HEK293 (cell line): ENCODE results near the gene AURKAIP1.

Experiments used
- CTCF ChIA-PET: fragments of 350-600 bp; formaldehyde crosslinking; extraction: SDS; loops from one replicate; lab custom pipeline; 2021; ENCODE audit warnings: antibody characterized with exemption; lab: Yijun Ruan, JAX
- POLR2A ChIA-PET: fragments of 300-600 bp; formaldehyde crosslinking; extraction: SDS; loops from one replicate; lab custom pipeline; 2020; ENCODE audit warnings: antibody characterized with exemption, inconsistent platforms; lab: Yijun Ruan, JAX
- H3K27ac ChIP-seq: fragments of 200-500 bp; sonication (Bioruptor generic); 2 replicates; pipeline ENCODE4 v1.5.1; 2014; ENCODE audit warnings: low read depth, low read length, control low read depth, inconsistent platforms; ENCODE audit errors: extremely low read depth
- H3K36me3 ChIP-seq, 2 experiments: fragments of 200-500 bp in 1 of 2; sonication (Bioruptor generic) in 1 of 2; 1 replicate in 1 of 2; 2 replicates in 1 of 2; pipeline ENCODE4 v1.5.1; 2014 to 2017; ENCODE audit warnings: inconsistent platforms in 2 of 2, low read length in 2 of 2; ENCODE audit not compliant: control insufficient read depth in 2 of 2, insufficient read depth in 1 of 2
- H3K4me1 ChIP-seq: fragments of 200-500 bp; sonication (Bioruptor generic); 2 replicates; pipeline ENCODE4 v1.5.1; 2014; ENCODE audit warnings: mild to moderate bottlenecking, low read length, inconsistent platforms; ENCODE audit not compliant: control insufficient read depth, insufficient read depth
- H3K4me3 ChIP-seq: 2 replicates; pipeline ENCODE4 v1.5.1; 2011; ENCODE audit warnings: low read depth, mild to moderate bottlenecking, control low read depth, low read length, moderate library complexity
- H3K9me3 ChIP-seq: fragments of 200-500 bp; sonication (Bioruptor generic); 2 replicates; pipeline ENCODE4 v1.5.1; 2014; ENCODE audit warnings: low read depth, low read length, inconsistent platforms; ENCODE audit not compliant: control insufficient read depth, insufficient read depth
- BCL11A ChIP-seq: fragments of 450-650 bp; formaldehyde crosslinking; IDR thresholded peaks from 2 replicates; pipeline ENCODE4 v1.5.1; 2016; ENCODE audit warnings: low read depth, missing biosample characterization, missing genetic modification characterization
- BCL11B ChIP-seq: fragments of 450-650 bp; formaldehyde crosslinking; IDR thresholded peaks from 2 replicates; pipeline ENCODE4 v1.5.1; 2016; ENCODE audit warnings: low read depth, missing biosample characterization, missing genetic modification characterization
- GFI1B ChIP-seq: fragments of 450-650 bp; formaldehyde crosslinking; IDR thresholded peaks from 2 replicates; pipeline ENCODE4 v1.5.1; 2016; ENCODE audit warnings: missing biosample characterization, missing genetic modification characterization
- GLI4 ChIP-seq: fragments of 450-650 bp; formaldehyde crosslinking; IDR thresholded peaks from 2 replicates; pipeline ENCODE4 v1.5.1; 2016; ENCODE audit warnings: missing biosample characterization, missing genetic modification characterization
- GLIS1 ChIP-seq: fragments of 450-650 bp; formaldehyde crosslinking; IDR thresholded peaks from 2 replicates; pipeline ENCODE4 v1.5.1; 2016; ENCODE audit warnings: missing biosample characterization, missing genetic modification characterization
- KLF1 ChIP-seq: fragments of 450-650 bp; formaldehyde crosslinking; IDR thresholded peaks from 2 replicates; pipeline ENCODE4 v1.5.1; 2016; ENCODE audit warnings: missing biosample characterization, missing genetic modification characterization
- ZBTB8A ChIP-seq: fragments of 450-650 bp; formaldehyde crosslinking; IDR thresholded peaks from 2 replicates; pipeline ENCODE4 v1.5.1; 2016; ENCODE audit warnings: missing biosample characterization, missing genetic modification characterization
- ZFP69B ChIP-seq: fragments of 450-650 bp; formaldehyde crosslinking; IDR thresholded peaks from 2 replicates; pipeline ENCODE4 v1.5.1; 2016; ENCODE audit warnings: missing biosample characterization, missing genetic modification characterization
- ZIC2 ChIP-seq: fragments of 450-650 bp; formaldehyde crosslinking; IDR thresholded peaks from 2 replicates; pipeline ENCODE4 v1.5.1; 2016; ENCODE audit warnings: missing biosample characterization, missing genetic modification characterization
- ZNF423 ChIP-seq: fragments of 450-650 bp; formaldehyde crosslinking; IDR thresholded peaks from 2 replicates; pipeline ENCODE4 v1.5.1; 2016; ENCODE audit warnings: missing biosample characterization, missing genetic modification characterization
- ZNF530 ChIP-seq: fragments of 450-650 bp; formaldehyde crosslinking; IDR thresholded peaks from 2 replicates; pipeline ENCODE4 v1.5.1; 2016; ENCODE audit warnings: low read depth, missing biosample characterization, missing genetic modification characterization
- TF ChIP-seq, protein P1 (sequence below): fragments of 450-650 bp; formaldehyde crosslinking; IDR thresholded peaks from 2 replicates; pipeline ENCODE4 v1.5.1; 2016; ENCODE audit warnings: missing biosample characterization, missing genetic modification characterization
- TF ChIP-seq, protein P2 (sequence below): fragments of 450-650 bp; formaldehyde crosslinking; IDR thresholded peaks from 2 replicates; pipeline ENCODE4 v1.5.1; 2016; ENCODE audit warnings: missing biosample characterization, missing genetic modification characterization
- TF ChIP-seq, protein P3 (sequence below): fragments of 450-650 bp; formaldehyde crosslinking; IDR thresholded peaks from 2 replicates; pipeline ENCODE4 v1.5.1; 2016; ENCODE audit warnings: missing biosample characterization, missing genetic modification characterization
- TF ChIP-seq, protein P4 (sequence below): fragments of 450-650 bp; formaldehyde crosslinking; IDR thresholded peaks from 2 replicates; pipeline ENCODE4 v1.5.1; 2016; ENCODE audit warnings: missing biosample characterization, missing genetic modification characterization

AURKAIP1 gene

DNA sequence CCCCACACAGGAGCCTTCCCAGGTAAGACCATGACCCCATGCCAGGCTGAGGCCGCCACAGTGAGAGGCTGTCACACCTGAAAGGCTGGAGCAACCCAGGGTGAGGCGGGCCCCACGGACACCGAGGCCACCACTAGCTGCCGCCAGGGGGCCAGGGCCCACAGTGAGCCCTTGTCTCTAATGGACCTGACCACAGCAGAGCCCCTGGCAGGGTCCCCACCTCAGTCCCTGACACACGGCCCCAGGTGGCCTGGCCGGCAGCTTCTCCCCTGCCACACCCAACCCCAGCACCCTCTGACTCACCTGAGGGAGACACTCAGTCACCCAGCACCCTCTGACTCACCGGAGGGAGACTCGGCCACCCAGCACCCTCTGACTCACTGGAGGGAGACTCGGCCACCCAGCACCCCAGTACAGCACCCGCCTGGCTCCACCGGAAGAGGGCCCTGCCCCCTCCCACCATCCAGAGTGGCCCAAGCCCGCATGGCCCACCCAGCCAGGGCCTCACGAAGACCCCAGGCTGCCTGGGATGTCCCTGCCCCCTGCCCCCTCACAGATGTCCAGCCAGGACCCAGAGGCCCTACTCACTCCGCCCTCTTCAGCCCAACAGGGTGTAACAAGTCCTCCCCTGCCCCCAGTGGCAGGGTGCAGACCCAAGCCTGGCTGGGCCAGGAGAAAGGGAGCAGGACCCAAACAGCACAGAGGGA, 30.2 kb downstream of the AURKAIP1 start (continued):
- TF ChIP-seq, protein P1, sequence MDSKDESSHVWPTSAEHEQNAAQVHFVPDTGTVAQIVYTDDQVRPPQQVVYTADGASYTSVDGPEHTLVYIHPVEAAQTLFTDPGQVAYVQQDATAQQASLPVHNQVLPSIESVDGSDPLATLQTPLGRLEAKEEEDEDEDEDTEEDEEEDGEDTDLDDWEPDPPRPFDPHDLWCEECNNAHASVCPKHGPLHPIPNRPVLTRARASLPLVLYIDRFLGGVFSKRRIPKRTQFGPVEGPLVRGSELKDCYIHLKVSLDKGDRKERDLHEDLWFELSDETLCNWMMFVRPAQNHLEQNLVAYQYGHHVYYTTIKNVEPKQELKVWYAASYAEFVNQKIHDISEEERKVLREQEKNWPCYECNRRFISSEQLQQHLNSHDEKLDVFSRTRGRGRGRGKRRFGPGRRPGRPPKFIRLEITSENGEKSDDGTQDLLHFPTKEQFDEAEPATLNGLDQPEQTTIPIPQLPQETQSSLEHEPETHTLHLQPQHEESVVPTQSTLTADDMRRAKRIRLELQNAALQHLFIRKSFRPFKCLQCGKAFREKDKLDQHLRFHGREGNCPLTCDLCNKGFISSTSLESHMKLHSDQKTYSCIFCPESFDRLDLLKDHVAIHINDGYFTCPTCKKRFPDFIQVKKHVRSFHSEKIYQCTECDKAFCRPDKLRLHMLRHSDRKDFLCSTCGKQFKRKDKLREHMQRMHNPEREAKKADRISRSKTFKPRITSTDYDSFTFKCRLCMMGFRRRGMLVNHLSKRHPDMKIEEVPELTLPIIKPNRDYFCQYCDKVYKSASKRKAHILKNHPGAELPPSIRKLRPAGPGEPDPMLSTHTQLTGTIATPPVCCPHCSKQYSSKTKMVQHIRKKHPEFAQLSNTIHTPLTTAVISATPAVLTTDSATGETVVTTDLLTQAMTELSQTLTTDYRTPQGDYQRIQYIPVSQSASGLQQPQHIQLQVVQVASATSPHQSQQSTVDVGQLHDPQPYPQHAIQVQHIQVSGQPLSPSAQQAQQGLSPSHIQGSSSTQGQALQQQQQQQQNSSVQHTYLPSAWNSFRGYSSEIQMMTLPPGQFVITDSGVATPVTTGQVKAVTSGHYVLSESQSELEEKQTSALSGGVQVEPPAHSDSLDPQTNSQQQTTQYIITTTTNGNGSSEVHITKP (tag by site-specific recombination): peak; percentile 29; the same call in 1 of the 2 replicates
- TF ChIP-seq KLF1: peak; percentile 9; the same call in 1 of the 2 replicates
- peak; percentile 61 for TF ChIP-seq ZIC2 (tag by site-specific recombination)
- TF ChIP-seq BCL11A: no peak
- TF ChIP-seq, protein P2, sequence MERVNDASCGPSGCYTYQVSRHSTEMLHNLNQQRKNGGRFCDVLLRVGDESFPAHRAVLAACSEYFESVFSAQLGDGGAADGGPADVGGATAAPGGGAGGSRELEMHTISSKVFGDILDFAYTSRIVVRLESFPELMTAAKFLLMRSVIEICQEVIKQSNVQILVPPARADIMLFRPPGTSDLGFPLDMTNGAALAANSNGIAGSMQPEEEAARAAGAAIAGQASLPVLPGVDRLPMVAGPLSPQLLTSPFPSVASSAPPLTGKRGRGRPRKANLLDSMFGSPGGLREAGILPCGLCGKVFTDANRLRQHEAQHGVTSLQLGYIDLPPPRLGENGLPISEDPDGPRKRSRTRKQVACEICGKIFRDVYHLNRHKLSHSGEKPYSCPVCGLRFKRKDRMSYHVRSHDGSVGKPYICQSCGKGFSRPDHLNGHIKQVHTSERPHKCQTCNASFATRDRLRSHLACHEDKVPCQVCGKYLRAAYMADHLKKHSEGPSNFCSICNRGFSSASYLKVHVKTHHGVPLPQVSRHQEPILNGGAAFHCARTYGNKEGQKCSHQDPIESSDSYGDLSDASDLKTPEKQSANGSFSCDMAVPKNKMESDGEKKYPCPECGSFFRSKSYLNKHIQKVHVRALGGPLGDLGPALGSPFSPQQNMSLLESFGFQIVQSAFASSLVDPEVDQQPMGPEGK (tag by site-specific recombination): peak; percentile 33
- TF ChIP-seq, protein P3, sequence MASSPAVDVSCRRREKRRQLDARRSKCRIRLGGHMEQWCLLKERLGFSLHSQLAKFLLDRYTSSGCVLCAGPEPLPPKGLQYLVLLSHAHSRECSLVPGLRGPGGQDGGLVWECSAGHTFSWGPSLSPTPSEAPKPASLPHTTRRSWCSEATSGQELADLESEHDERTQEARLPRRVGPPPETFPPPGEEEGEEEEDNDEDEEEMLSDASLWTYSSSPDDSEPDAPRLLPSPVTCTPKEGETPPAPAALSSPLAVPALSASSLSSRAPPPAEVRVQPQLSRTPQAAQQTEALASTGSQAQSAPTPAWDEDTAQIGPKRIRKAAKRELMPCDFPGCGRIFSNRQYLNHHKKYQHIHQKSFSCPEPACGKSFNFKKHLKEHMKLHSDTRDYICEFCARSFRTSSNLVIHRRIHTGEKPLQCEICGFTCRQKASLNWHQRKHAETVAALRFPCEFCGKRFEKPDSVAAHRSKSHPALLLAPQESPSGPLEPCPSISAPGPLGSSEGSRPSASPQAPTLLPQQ (tag by site-specific recombination): peak; percentile 98
- peak; percentile 71 for TF ChIP-seq ZNF423 (tag by site-specific recombination)
- TF ChIP-seq ZBTB8A (tag by site-specific recombination): peak; percentile 40; the same call in 1 of the 2 replicates
- TF ChIP-seq GFI1B (tag by site-specific recombination): no peak
- TF ChIP-seq GLIS1: peak; percentile 89
- TF ChIP-seq GLI4 (tag by site-specific recombination): no peak
- TF ChIP-seq, protein P4, sequence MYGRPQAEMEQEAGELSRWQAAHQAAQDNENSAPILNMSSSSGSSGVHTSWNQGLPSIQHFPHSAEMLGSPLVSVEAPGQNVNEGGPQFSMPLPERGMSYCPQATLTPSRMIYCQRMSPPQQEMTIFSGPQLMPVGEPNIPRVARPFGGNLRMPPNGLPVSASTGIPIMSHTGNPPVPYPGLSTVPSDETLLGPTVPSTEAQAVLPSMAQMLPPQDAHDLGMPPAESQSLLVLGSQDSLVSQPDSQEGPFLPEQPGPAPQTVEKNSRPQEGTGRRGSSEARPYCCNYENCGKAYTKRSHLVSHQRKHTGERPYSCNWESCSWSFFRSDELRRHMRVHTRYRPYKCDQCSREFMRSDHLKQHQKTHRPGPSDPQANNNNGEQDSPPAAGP (tag by site-specific recombination): peak; percentile 95
- TF ChIP-seq ZFP69B (tag by site-specific recombination): peak; percentile 97

DNA sequence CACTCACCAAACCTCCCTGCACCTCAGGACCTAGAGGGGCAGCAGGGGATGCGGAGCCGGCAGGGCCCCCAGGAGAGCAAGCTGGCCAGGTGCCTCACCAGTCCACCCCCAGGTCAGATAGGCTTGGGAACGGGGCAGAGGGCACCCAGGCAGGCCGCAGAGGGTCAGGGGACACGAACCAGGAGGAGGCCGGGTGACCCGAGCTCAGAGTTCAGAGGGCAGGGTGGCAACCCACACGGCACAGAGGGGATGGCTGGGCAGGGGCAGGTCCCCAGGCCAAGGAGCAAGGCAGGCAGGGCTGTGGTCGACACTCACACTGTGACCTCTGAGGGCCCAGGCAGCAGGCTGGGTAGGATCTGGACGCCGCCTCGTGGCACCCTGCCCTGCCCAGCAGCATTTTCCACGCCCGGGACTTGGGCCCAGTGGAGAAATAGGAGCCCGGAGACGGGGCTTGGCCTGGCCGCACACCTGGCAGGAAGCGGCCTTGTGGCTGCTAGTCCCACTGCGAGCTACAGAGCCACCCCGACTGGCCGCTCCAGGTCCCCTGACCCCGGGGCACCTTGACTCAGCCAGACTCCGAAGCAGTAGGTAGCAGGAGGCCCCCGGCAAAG, 31.1 kb downstream of the AURKAIP1 start:
- ChIA-PET CTCF (interaction anchor here (0.6 kb wide), 2 partner anchors 63 to 231 kb away, joined by 3 to 4 read pairs; no protein-coding TSS in a partner anchor), POLR2A (interaction anchor here (1.0 to 1.2 kb wide), 2 partner anchors 9 to 28 kb away, joined by 3 read pairs; no protein-coding TSS in a partner anchor)
- Histone ChIP-seq H3K4me3 (no peak overlapping the region), H3K4me1 (peaks cover 7% of the 10 kb centered on the region), H3K36me3 (peaks cover 0 to 57% of the 10 kb centered on the region in 2 experiments; a peak in 2 of 3 replicates), H3K9me3 (no peaks in the 10 kb centered on the region), H3K27ac (no peak overlapping the region)
- TF ChIP-seq ZNF530 (tag by site-specific recombination): no peak
- TF ChIP-seq BCL11B: peak; percentile 73
- TF ChIP-seq BCL11A: peak; percentile 47; the same call in 1 of the 2 replicates
